GM21825 (cell line): ENCODE results near the gene MRGPRD.

Experiments
- ATAC-seq: cut with Tn5 transposase; IDR thresholded peaks from one replicate; pipeline ENCODE4 v1.9.1; 2021; ENCODE audit warnings: mild to moderate bottlenecking, moderate library complexity; ENCODE audit not compliant: unreplicated experiment

MRGPRD gene

GRCh38 chr11:68970921-68971636 is 9.7 kb downstream of the MRGPRD start:
- ATAC-seq, result no peak

- ATAC-seq, result no peak
These were observed 11.4 kb downstream of the MRGPRD start for GRCh38 chr11:68969386-68969785.

GRCh38 chr11:68968306-68969250 is 12.2 kb downstream of the MRGPRD start:
- ATAC-seq, result no peak

- no peak for ATAC-seq
These were observed 13.6 kb downstream of the MRGPRD start for GRCh38 chr11:68966894-68967780.

GRCh38 chr11:68965901-68966853 is 14.6 kb downstream of the MRGPRD start:
- ATAC-seq, result no peak

GRCh38 chr11:68963779-68964178 is 17.0 kb downstream of the MRGPRD start:
- ATAC-seq, result no peak

GRCh38 chr11:68962527-68963250 is 18.1 kb downstream of the MRGPRD start:
- ATAC-seq, result no peak

GRCh38 chr11:68961245-68961644 is 19.5 kb downstream of the MRGPRD start:
- no peak for ATAC-seq

GRCh38 chr11:68960294-68961071 is 20.3 kb downstream of the MRGPRD start:
- ATAC-seq, result no peak

- no peak for ATAC-seq
These were observed 21.1 kb downstream of the MRGPRD start for GRCh38 chr11:68959465-68960293.

- ATAC-seq, result no peak
These were observed 22.6 kb downstream of the MRGPRD start for GRCh38 chr11:68958211-68958610.

GRCh38 chr11:68956547-68957254 is 24.1 kb downstream of the MRGPRD start:
- no peak for ATAC-seq

- ATAC-seq, result no peak
These were observed 24.6 kb downstream of the MRGPRD start for GRCh38 chr11:68956142-68956541.

- no peak for ATAC-seq
These were observed 25.2 kb downstream of the MRGPRD start for GRCh38 chr11:68955607-68955958.

GRCh38 chr11:68954836-68955606 is 25.8 kb downstream of the MRGPRD start:
- no peak for ATAC-seq

GRCh38 chr11:68950762-68951161 is 30.0 kb downstream of the MRGPRD start:
- ATAC-seq, result no peak
